ENCODE data around the gene CAPZA1. TPM values are rescaled to one million over a fixed set of nuclear protein-coding genes. Genes with fewer than 3 reads are reported as not detected.

Gene CAPZA1
- total RNA-seq, 2 donors from 2014 or later = 250 to 276 TPM

DNA sequence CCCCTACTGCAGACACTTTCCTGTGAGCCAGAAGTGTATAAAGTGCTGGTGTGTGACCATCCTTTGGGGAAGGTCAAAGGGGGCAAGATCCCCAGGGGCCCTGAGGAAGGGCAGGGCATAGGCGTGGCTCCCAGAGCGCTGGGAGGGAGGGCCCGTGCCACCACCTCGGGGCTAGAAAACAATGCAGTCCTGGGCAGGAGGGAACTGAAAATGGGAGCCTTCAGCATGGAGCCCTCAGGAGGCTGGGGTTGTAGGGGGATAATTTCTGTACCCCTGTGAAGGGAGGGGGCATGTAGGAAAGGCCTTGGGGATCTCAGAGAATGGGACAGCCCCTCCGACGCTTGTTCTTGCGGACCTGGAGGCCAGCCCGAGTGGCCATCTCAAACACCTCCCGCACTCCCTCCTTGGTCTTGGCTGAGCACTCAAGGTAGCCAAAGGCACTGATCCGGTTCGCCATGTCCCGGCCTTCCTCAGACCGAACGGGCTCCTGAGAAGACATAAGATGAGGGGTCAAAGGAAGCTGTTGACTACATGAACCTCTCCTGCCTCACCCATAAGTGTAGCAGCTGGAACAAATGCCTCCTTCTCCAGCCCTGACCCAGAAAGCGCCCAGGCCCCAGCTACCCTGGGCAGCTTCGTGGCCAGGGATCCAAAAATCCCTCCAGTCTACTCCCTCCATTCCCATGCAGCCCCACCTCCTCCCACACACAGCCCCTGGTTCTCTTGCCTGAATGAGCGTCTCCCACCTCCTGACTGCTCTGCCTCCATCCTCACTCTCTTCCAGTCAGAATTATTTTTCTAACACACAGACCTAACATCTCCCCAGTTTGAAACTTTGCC is 81.8 kb downstream of the CAPZA1 start:
- DNase-seq (ENCODE audit: low spot score in 2 of 2) = no peak
- no peaks in the 10 kb centered on the region for H3K9me3 Mint-ChIP-seq
- peaks cover 6 to 11% of the 10 kb centered on the region in 2 donors for H3K36me3 Mint-ChIP-seq
- peak overlapping the region; percentile 23 to 82 for H3K27ac Mint-ChIP-seq
- ATAC-seq = no peak

DNA sequence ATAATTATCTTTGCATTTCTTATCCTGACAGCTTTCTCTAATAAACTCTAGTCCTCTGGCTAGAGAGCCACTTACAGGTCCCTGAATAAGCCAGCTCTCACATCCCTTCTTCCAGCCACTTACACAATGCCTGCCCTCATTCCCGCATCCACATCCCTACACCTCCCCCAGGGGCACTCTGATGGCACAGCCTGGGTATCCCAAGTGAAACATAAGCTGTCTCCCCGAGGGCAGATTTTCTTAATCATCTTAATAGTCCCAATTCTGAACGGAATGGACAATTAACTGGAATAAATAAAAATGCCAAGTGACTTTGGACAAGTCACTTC is 82.4 kb downstream of the CAPZA1 start:
- DNase-seq (ENCODE audit: low spot score in 2 of 2) = no peak
- H3K9me3 Mint-ChIP-seq = no peaks in the 10 kb centered on the region
- peak overlapping the region; percentile 23 to 82 for H3K27ac Mint-ChIP-seq
- no peak for ATAC-seq
- H3K36me3 Mint-ChIP-seq = peaks cover 6 to 11% of the 10 kb centered on the region in 2 donors

DNA sequence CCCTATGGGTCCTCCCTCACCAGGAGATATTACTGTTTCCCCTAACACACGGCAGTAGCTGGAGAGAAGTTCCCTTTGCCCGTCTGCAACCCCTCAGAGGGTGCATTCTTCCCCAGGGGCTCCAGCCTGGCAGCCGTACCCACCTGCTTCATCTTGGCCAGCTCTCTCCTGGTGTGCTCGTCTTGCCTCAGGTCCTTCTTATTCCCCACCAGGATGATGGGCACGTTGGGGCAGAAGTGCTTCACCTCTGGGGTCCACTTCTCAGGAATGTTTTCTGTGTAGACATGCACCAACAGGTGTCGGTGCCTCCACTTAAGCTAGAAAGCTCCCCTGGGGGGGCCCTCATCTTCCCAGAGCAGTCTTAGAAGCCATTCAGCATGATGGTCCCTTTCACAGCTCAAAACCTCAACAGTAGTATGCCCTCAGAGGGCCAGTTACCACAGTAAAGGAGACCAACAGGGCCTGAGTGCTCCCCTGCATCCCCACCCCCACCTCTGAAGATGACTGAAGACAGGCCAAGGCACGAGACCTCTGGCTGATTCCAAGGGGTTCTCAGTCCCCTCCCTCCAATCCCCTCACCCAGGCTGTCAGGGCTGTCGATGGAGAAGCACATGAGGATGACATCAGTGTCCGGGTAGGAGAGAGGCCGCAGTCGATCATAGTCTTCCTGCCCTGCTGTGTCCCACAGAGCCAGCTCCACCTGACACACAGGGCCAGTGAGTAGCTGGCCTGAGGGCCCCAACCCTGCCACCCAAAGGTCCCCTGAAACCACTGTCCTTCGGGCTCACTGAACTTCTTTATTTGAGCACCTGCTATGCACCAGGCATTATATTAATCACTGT is 83.0 kb downstream of the CAPZA1 start:
- H3K27ac Mint-ChIP-seq = peak overlapping the region; percentile 82 to 89
- no peaks in the 10 kb centered on the region for H3K9me3 Mint-ChIP-seq
- DNase-seq (ENCODE audit: low spot score in 2 of 2) (no peak), ATAC-seq (no peak)
- H3K36me3 Mint-ChIP-seq = peaks cover 6 to 11% of the 10 kb centered on the region in 2 donors

DNA sequence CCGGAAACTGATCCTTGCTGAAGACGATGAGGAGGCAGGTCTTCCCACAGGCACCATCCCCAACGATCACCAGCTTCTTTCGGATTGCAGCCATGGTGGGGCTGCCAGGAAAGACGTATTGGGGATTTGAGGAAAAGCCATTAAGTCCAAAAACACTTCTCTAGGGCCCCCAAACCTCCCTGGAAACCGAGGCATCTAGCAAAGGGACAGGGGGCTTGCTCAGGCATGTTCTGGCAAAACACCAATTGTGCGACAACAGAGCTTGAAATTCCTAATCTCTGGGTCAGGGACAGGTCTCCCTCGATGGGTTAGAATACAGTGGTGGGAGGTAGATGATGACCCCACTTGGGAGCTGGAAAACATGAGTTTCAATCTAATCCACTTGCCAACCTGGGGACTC is 84.1 kb downstream of the CAPZA1 start:
- Mint-ChIP-seq H3K36me3 (peaks cover 6 to 11% of the 10 kb centered on the region in 2 donors), H3K27ac (peak overlapping the region; percentile 72 to 86), H3K9me3 (no peaks in the 10 kb centered on the region)
- no peak for ATAC-seq
- no peak for DNase-seq (ENCODE audit: low spot score in 2 of 2)

- ATAC-seq (peak; percentile 35 to 72), DNase-seq (ENCODE audit: low spot score in 2 of 2) (peak in 1 of 2 donors; percentile 80)
- peaks cover 6 to 11% of the 10 kb centered on the region in 2 donors for H3K36me3 Mint-ChIP-seq
- peak overlapping the region in 1 of 2 donors; percentile 86 for H3K27ac Mint-ChIP-seq
- no peaks in the 10 kb centered on the region for H3K9me3 Mint-ChIP-seq
Measured at GRCh38 chr1:112704391-112704933, 84.8 kb downstream of the CAPZA1 start.

DNA sequence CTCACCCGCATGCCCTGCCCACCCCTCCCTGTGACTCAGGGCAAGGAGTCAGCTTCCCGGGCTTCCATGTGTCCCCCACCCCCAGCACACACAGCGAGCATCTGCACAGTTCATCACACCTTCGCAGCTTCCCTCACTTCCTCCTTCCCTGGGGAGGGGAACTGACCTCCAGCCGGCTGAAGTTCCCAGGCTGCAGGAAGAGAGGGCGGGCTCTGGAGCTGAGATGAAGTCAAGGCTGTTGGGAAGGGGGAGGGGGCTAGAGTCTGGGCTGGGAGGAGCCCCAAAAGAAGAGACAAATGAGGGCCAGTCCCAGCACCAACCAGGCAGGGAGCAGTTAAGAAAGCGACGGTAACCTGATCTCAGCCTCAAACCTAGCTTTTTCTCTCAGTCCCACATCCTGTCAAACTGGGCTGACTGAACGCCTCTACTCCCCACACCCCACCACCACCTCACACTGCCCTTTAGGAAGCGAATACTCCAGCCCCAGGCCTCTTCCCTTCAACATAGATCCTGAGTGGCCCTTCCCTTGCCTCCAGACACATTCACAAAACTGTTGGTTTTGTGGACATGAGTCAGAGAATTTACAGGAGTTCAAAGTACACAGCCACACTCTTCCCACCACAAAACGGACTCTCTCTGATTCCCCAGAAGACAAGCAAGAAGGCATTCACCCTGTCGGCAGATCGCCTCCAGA is 85.4 kb downstream of the CAPZA1 start:
- peak overlapping the region; percentile 81 to 86 for H3K27ac Mint-ChIP-seq
- H3K36me3 Mint-ChIP-seq = peaks cover 6 to 11% of the 10 kb centered on the region in 2 donors

GRCh38 chr1:112706505-112707220 is 87.0 kb downstream of the CAPZA1 start, which contains the start of gene RHOC:
TSS of gene RHOC (minus strand) at chr1:112707127. CDS start at chr1:112703799, 3,328 bp downstream.
- peaks cover 6 to 9% of the 10 kb centered on the region in 2 donors for H3K36me3 Mint-ChIP-seq
- DNase-seq (ENCODE audit: low spot score in 2 of 2) = peak; percentile 59 to 69
- peak; percentile 36 to 77 for ATAC-seq
- peak within 1 kb of the TSS in 1 of 2 donors; percentile 86 for H3K27ac Mint-ChIP-seq
- H3K9me3 Mint-ChIP-seq = no peaks in the 10 kb centered on the region

More for the DNA sequence above, 85.4 kb downstream of the CAPZA1 start:
- peak; percentile 58 to 82 for DNase-seq (ENCODE audit: low spot score in 2 of 2)
- peak; percentile 64 to 76 for ATAC-seq
- H3K9me3 Mint-ChIP-seq = no peaks in the 10 kb centered on the region

- no peak overlapping the region for H3K27ac Mint-ChIP-seq
- H3K9me3 Mint-ChIP-seq = no peaks in the 10 kb centered on the region
- H3K36me3 Mint-ChIP-seq = peaks cover 0 to 2% of the 10 kb centered on the region in 2 donors
- peak; percentile 40 to 65 for ATAC-seq
- peak; percentile 74 to 81 for DNase-seq (ENCODE audit: low spot score in 2 of 2)
Measured at GRCh38 chr1:112707221-112708001, 87.8 kb downstream of the CAPZA1 start.

- DNase-seq (ENCODE audit: low spot score in 2 of 2) = no peak
- ATAC-seq = no peak
- Mint-ChIP-seq H3K9me3 (no peaks in the 10 kb centered on the region), H3K27ac (no peak overlapping the region), H3K36me3 (no peaks in the 10 kb centered on the region)
Measured at GRCh38 chr1:112708002-112708448, 88.4 kb downstream of the CAPZA1 start.

DNA sequence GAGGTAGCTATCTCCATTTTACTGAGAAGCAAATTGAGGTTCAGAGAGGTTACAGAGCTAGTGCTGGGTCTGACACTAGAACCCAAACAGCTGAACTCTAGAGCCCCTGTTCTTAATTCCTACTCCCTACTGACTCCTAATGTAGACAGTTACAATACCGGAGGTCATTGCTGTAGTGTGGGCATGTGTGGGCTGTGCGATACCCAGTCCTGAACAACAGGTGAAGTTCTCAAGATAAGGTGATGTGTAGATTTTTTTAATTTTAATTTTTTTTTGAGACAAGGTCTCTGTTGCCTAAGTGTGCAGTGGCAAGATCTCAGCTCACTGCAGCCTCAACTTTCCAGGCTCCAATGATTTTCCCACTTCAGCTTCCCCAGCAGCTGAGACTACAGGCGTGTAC is 88.9 kb downstream of the CAPZA1 start:
- ATAC-seq (no peak), DNase-seq (ENCODE audit: low spot score in 2 of 2) (no peak)
- H3K9me3 Mint-ChIP-seq = no peaks in the 10 kb centered on the region
- no peak overlapping the region for H3K27ac Mint-ChIP-seq
- no peaks in the 10 kb centered on the region for H3K36me3 Mint-ChIP-seq

- H3K36me3 Mint-ChIP-seq = no peaks in the 10 kb centered on the region
- H3K27ac Mint-ChIP-seq = no peak overlapping the region
- DNase-seq (ENCODE audit: low spot score in 2 of 2) = no peak
- ATAC-seq = no peak
- H3K9me3 Mint-ChIP-seq = no peaks in the 10 kb centered on the region
Measured at GRCh38 chr1:112710159-112710558, 90.5 kb downstream of the CAPZA1 start.

DNA sequence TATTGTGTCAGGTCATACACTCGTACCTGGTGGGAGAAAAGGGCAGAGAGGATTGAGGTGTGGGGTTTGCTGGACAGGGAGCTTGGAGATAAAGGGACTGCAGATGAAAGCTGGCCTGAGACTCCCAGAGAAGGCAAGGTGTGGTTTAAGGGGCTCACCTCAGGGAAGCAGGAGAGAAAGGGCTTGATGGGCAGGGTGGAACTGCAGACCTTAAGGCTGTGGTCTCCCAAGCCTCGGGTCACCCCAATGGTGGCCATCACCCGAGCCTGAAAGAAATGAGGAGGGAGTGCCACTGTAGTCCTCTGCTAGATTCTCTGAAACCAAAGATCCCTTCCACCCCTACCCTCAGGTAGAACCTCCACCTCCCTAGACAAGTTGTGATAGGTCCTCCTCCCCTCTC is 91.0 kb downstream of the CAPZA1 start:
- DNase-seq (ENCODE audit: low spot score in 2 of 2) (no peak), ATAC-seq (no peak)
- Mint-ChIP-seq H3K36me3 (no peaks in the 10 kb centered on the region), H3K9me3 (no peaks in the 10 kb centered on the region), H3K27ac (no peak overlapping the region)

GRCh38 chr1:112711041-112711440 is 91.4 kb downstream of the CAPZA1 start:
- no peaks in the 10 kb centered on the region for H3K36me3 Mint-ChIP-seq
- DNase-seq (ENCODE audit: low spot score in 2 of 2) = no peak
- H3K27ac Mint-ChIP-seq = no peak overlapping the region
- no peaks in the 10 kb centered on the region for H3K9me3 Mint-ChIP-seq
- ATAC-seq = no peak

GRCh38 chr1:112711670-112712069 is 92.0 kb downstream of the CAPZA1 start:
- no peaks in the 10 kb centered on the region for H3K9me3 Mint-ChIP-seq
- no peak overlapping the region for H3K27ac Mint-ChIP-seq
- H3K36me3 Mint-ChIP-seq = no peaks in the 10 kb centered on the region
- ATAC-seq (no peak), DNase-seq (ENCODE audit: low spot score in 2 of 2) (no peak)

DNA sequence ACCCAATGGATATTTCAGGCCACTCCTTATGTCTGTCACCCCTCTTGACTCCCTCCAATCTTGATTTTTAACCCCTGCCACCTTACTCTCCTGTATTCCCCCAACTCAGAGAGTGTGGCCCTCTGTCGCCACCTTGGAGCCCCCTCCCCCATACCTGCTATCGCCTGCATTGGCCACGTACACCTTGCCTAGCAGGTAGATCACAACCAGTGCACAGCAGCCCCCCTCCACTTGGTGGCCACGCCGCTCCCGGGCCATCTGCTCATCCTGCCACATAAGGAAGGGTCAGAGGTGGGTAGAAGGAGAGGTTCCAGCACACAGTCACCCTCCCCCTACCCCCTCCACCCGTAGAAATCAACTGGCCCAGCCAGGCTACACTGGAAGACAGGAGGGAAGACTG is 92.6 kb downstream of the CAPZA1 start:
- DNase-seq (ENCODE audit: low spot score in 2 of 2) (no peak), ATAC-seq (no peak)
- Mint-ChIP-seq H3K9me3 (no peaks in the 10 kb centered on the region), H3K27ac (no peak overlapping the region), H3K36me3 (no peaks in the 10 kb centered on the region)

Data from activated naive CD4-positive, alpha-beta T cell treated with anti-CD3 and anti-CD28 coated beads, Interleukin-2, amount 50 U/mL, for 72 hours (primary cell).